MV-4-11 (cell line): Measurements from ENCODE around the gene SERPINB6.
"Not testable (repeated sequence)": the region's sequence is repeated elsewhere in the genome, so short reads cannot be mapped to it uniquely, and the experiment has no call there.

ENCODE experiments used
- DNase-seq: peaks from one replicate; lab custom pipeline; 2025; lab: John Stamatoyannopoulos, UW

The SERPINB6 gene

DNA sequence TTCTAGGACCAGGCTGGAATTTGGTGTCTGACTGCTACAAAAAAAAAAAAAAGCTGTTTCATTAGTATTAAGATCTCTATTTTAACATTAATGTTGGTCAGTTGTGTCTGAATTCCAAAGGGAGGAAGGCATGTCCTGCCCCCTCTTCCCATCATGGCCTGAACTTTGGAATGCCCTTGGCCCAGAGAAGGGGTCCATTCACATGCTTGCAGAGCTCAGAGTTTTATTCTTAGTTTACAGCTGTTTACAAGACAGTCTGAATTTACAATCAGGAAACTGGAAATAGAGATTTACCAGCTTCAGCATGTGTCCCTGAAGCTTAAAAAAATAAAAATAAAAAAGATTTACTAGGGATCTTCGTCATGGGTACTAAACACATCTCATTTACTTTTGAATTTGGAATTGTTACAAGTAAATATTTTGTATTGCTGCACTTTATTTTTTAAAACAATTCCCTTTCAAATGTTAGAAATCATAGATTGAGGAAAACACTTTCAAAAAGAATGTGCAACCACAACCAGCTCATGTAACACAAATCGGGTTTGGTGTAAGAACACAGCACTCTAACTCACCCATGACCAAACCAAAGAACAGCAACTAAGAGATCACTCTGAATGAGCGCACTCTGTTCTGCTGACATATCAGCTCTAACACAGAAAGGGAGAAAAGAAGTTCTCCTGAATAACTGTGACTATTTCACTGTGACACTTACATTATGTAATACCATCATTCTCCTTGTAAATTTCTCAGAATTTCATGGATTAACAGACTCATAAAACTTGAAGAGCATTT lies 6.6 kb upstream of the SERPINB6 start:
- DNase-seq = no peak

DNA sequence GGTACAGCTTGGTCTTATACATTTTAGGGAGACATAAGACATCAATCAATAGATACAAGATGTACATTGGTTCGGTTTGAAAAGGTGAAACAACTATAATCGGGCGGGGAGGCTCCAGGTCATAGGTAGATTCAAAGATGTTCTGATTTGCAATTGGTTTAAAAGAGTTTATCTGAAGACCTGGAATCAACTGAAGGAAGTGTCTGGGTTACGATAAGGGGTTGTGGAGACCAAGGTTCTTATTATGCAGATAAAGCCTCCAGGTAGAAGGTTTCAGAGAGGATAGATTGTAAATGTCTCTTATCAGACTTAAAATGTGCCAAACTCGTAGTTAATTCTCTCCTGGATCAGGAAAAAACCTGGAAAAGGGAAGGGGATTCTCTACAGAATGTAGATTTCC lies 5.9 kb upstream of the SERPINB6 start:
- no peak for DNase-seq

DNA sequence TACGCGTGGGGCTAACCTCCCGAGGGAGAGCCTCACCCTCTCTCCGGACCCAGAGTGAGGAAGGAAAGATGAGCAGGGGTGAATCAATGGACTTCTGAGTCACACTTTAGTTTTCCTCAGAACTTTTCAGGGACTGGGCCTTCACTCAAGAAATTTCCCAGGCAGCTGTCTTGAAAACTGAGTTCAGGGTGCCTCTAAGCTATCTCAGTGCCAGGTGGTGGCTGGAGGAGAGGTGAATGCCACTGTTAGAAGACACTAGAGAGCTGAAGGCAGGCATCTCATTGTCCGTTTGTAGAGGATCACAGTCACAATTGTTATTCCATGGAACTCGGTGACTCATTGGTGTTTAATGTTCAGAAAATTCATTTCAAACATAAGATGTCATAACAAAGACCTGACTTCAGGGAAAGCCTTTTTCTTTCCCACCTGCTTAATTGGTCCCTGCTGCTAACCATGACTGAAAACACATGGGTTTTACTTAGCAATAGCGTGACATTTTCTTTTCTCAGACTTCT lies 5.3 kb upstream of the SERPINB6 start:
- no peak for DNase-seq

DNA sequence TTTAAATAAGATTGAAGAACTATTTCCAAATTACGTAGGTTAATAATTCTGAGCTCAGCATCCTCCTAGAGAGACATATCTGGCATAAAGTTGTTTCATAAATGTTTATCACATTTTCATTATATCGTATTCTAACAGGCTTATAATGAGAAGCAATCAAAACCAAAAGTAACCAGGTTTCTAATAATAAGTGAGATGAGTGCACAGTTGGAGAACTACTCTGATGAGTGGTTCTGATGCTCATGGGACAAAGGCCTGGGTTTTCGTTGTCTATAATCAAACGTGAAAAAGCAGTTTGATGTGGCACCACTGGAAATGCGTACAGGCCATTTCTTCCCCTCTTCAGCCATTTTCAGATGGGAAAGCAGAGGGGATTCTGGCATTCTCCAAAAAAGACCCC lies 4.7 kb upstream of the SERPINB6 start:
- no peak for DNase-seq

DNA sequence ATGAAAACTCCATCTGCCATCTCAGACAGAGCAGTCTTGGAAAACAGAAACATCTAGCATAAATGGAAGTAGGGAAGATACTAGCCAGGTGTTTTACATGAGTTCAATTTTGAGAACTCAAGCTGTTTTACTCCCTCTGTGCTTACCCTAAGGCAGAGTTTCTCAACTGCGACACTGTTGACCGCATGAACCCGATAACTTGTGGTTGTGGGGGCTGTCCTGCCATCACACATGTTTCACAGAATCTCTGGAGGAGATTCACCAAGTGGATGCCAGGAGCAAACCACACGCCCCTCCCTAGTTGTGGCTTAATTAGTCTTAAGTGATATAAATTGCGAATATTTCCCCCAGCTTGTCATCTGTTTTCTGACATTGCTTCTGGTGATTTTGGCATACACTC lies 2.3 kb upstream of the SERPINB6 start:
- DNase-seq = no peak

DNA sequence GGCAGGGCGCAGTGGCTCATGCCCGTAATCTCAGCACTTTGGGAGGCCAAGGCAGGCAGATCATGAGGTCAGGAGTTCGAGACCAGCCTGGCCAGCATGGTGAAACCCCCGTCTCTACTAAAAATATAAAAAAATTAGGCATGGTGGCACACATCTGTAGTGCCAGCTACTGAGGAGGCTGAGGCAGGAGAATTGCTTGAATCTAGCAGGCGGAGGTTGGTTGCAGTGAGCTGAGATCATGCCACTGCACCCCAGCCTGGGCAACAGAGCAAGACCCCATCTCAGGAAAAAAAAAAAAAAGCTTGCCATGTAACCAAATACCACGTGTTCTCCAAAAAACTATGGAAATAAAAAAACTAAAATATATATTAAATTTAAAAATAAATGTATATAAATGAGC lies 1.8 kb upstream of the SERPINB6 start:
- not testable (repeated sequence) for DNase-seq

DNA sequence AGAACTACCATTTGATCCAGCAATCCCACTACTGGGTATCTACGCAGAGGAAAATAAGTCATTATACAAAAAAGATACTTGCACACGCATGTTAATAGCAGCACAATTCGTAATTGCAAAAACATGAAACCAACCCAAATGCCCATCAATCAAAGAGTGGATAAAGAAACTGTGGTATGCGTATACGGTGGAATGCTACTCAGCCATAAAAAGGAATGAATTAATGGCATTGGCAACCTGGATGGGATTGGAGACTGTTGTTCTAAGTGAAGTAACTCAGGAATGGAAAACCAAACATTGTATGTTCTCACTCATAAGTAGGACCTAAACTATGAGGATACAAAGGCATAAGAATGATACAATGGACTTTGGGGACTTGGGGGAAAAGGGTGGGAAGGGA lies 1.3 kb upstream of the SERPINB6 start:
- not testable (repeated sequence) for DNase-seq

DNA sequence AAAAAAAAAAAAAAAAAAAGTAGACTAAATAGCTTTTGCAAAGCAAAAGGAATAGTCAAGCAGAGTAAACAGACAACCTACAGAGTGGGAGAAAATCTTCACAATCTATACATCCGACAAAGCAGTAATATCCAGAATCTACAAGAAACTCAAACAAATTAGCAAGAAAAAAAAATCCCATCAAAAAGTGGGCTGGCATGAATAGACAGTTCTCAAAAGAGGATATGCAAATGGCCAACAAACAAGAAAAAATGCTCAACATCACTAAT lies 786 bp upstream of the SERPINB6 start:
- DNase-seq = not testable (repeated sequence)

DNA sequence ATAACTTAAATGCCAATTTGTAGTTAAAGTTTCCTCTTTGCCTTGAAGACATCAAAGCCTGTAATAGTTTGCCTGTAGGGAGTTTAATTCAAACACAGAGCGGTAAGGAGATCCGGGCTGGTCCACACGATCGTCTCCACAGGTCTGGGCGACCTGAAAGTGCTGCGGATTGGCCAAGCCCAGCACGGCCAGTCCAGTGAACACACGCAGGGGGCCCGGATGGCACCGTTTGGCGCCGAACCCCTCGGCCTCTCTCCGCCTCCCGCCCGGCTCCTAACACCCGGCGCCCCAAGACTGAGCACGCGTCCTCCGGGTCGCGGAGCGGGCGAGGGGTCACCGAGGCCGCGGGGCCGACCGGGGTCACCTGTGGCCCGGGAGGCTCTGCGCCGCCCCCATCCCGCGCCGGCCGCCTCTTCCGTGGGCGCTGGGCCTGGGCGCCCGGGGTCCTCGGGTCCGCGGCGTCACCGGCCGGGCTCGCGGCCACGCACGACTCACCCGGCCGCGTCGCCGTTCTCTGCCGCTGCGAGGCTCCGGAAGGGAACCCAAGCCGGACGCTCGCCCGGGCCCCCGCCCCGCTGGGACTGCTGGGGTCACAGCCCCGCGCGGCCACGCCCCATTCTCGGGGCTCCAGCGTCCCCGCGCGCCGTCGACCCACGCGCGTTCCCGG lies 481 bp downstream of the SERPINB6 start:
- peak; percentile 44 for DNase-seq

DNA sequence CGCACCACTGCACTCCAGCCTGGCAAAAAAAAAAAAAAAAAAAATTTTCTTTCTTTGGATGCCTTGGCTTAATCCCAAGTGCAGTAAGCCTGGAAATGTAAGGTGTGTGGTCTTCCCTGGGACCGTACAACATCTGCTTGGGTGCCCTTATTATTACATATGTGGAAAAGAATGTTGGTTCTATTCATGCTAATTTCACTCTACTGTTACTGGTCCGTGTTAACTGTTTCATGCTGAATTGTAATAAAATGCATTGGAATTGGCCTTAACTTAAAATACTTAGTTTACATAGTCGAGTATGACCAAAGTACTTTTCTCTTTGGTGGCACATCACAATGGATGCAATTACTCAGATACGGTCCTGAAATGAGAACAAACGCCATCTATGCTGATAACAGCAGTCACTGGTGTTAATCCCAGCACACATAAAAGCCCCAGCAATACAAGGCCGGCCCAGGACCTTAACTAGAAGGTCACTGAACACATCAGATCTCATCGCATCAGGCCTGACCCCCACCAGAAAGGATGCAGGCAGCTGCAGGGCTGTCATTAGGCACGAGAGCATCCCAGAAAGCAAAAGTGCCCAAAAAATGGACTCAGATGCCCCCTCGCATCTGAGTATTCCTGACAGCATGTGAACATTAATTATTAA lies 1.2 kb downstream of the SERPINB6 start:
- DNase-seq = no peak

DNA sequence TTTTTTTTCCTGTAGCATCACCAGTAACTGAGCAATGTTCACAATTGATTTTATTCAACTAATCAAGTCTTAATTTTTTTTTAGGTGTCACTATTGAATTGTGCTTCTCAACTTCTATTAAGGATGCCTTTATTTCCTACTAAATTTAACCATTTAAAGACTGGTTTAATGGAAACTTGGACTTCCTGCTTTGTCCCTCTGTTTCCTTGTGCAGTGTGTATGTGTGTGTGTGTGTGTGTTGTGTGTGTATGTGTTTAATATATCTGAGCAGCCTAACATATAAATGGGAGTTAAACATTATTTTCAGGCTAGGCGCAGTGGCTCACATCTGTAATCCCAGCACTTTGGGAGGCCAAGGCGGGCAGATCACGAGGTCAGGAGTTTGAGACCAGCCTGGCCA lies 1.8 kb downstream of the SERPINB6 start:
- DNase-seq = no peak

DNA sequence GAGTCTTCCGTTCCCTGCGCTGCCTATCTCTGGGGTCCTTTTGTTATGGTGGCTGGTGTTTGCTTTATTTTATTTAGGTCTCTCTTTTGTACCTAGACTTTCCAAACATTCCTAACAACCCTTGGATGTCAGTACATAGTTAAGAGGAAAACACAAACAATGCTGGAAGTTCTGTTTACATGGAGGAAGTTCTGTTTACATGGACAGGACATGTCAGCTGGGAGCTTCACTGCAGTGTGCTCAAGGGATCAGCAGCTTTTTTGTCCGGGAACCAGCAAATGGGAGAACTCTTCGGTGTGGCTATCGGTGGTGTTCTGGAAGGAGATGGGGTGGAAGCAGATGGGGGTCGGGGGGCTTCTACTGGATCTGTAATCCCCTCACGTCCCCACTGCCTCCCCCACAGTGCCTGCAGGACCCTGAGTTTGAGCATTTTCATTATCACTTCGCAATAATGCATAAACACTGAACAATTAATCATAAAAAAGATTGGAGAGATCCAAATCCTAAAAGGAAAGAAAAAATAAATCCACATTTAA lies 2.7 kb downstream of the SERPINB6 start:
- no peak for DNase-seq

DNA sequence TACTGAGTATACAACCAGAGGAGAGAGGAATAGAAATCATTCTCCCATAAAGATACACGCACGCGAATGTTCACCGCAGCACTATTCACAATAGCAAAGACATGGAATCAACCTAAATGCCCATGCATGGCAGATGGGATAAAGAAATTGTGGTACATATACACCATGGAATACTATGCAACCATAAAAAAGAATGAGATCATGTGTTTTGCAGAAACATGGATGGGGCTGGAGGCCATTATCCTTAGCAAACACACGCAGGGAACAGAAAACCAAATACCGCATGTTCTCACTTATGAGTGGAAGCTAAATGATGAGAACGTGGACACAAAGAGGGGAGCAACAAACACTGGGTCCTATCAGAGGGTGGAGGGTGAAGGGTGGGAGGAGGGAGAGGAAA lies 3.4 kb downstream of the SERPINB6 start:
- no peak for DNase-seq

DNA sequence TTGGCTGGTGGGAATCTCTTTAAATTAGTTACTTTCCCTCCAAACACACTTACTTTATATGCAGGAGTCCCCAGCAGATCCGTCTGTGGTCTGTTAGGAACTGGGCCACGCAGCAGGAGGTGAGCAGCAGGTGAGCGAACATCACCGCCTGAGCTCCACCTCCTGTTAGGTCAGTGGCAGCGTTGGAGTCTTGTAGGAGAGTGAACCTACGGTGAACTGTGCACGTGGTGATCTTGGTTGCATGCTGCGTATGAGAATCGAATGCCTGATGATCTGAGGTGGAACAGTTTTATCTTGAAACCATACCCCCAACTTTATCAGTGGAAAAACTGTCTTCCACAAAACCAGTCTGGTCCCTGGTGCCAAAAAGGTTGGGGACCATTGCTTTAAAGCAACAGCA lies 5.0 kb downstream of the SERPINB6 start:
- DNase-seq = no peak

DNA sequence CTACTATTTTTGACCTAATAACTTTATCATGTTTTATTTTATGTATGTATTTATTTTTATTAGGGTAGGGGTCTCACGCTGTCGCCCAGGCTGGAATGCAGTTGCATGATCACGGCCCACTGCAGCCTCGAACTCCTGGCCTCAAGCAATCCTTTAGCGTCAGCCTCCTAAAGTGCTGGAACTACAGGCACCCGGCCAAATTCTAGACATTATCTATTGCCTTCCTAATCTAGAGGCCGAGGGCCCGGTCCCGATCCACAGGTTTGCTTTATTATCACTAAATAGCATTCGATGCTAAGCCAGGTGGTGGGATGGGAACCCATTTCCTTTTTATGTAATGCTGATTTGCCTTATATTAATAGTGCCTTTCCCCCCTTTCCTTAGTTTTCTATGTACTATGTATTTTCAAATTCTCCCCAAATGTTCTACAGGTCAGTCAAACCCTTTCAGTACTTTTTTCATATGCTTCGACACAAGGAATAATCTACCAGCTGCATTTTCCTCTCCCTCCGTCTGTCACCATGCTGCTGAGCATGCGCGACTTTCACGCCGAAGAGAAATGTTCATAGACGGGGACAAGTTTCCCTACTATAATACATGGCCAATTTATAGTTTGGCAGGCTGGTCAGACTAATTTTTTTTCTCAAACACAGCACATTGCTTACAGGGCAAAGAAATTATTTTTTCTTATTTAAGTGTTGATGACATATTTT lies 6.4 kb downstream of the SERPINB6 start:
- DNase-seq = no peak

DNA sequence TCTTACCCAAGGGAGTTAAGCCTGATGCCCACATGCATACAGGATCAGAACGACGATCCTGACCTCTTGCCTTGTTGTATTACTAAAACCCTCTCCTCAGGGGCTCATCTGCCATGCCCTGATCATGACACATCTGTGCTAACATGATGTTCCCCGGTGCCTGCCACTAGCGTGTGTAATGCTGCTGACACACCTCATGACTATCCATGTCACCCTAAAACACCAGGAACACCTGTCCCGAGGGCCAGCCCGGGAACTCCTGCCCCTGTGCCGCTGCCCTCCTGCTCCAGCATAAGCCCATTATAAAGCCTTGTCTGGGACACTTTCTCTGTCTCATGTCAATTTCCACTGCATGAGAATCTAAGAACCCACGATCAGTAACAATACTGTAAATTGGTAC lies 7.6 kb downstream of the SERPINB6 start:
- DNase-seq = no peak

DNA sequence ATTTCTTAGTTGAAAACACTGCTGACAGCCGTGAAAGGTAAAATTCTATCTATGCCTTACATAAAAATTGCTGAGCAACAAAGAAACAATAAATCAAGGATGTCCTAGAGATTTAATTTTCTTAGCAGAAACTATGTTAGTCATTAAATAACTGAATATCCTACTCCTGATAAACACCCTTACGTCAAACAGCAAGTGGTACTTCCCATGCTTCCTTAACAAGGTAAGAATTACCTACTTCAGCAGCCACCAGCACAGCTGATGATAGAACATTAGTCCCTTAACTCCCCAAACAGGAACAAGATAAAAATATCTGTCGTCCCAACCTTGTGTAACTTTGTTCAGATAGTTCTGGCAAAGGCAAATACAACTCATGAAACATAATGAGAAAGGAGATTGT lies 8.7 kb downstream of the SERPINB6 start:
- DNase-seq = no peak

DNA sequence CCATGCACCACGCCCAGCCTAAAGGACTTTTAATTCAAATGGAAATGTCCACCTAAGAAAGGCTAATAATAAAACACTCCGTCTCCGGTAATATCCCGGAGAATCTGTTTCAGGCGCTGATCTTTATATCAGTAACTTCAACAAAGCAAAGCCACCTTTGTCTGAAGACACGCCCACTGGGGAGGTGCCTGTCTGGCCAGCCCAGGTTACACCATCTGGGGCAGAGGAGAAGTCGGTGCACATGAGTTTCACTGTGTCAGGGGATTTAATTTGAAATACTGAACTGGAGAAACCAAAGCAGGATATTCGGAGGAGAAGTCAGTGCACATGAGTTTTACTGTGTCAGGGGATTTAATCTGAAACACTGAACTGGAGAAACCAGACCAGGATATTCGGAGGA lies 9.4 kb downstream of the SERPINB6 start:
- no peak for DNase-seq

DNA sequence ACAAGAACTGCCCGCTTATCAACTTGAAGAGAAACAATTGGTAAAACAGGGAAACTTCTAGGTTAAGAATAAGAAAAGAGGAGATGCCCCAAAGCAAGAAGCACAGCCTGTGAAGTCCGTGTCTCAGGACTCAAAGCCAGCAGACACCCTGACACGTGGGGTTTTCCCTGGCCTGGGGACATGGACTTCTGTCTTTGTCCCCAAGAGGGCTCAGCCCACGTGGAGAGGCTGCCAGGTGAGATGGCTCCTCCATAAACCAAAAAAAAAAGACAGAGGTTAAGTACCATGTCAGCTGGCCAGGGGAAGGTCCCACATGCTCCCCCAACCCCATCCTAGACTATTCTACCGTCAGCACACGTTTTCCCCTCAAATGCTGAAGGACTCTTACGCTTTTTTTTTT lies 9.9 kb downstream of the SERPINB6 start:
- no peak for DNase-seq

DNA sequence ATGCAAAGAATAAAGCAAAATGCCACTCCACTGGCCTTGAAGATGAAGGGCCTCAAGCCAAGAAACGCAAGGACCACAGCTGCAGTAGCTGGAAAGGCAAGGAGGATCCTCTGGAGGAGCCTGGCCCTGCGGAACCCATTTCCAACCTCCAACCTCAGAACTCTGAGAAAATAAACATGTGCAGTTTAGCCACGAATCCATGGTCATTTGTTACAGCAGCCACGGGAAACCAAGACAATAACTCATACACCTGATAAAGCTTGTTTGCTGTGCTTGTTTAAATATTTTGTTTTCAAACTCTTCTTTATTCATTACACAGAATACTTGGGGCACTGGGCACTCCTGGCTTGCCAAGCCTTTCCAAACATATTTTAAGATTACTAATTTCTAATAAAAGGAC lies 10.4 kb downstream of the SERPINB6 start:
- DNase-seq = no peak

DNA sequence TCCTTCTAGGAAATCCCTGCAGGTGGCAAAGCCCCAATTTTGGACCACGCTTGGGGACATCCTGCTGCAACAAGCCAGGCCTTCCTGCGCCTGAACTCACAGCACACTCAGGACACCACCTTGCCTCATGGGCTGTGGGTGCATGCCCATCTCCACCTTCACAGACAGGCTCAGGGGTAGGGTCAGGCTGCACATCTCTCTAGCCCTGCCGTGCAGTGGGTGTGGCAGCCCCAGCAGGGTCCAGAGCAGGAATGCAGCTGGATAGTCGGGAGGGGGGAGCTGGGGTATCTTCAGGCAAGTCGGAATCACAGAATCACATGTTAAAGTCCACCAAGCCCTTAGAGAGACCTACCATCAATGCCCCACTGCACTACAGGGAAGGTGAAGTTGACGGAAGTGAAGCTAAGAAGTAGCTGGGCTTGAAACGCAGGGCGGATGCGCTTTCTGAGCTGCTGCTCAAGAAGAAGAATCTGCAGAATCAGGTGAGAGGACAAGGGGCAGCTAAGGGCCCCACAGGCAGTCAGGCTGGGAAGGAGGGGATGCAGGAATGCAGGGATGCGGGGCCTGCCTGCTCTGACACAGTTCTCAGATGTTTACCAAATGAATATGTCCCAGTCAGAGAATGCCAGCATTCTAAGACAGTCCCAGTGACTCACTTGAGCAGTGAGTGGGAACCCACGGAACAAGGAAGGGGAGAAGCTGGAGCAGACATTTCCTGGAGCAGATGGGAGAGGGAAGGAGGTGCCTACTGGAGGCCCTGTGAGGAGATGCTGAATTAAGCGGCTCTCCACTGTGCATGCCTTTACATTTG lies 11.3 kb downstream of the SERPINB6 start:
- DNase-seq = no peak

DNA sequence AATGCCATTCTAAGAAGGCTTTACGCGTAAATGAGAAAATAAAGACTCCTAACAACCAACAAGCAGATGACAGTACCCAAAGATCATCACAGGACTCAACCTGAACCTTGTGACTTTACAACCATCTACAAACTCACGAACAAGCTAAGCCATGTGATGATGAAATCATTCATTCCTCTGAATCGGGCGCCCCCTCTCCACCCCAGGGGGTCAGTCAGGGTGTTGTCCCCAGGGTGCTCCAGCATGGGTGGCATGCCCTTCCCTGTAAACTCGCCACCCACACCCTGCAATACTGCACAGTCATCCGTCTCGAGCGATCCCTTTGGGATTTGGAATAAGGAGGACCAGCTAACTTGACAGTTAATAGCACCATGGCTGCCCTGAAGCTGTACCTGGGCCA lies 12.6 kb downstream of the SERPINB6 start:
- no peak for DNase-seq
